GM12801 (cell line): ENCODE data around the gene LGALS3.

Experiments
- CTCF ChIP-seq: IDR thresholded peaks from one replicate; pipeline ENCODE4 v1.5.1; 2011; ENCODE audit warnings: control low read depth; ENCODE audit not compliant: insufficient read length; ENCODE audit errors: extremely low read depth

Gene LGALS3

GRCh38 chr14:55116246-55117030, 12.6 kb upstream of the LGALS3 start:
- no peak for TF ChIP-seq CTCF

GRCh38 chr14:55117803-55118441, 11.1 kb upstream of the LGALS3 start:
- no peak for TF ChIP-seq CTCF

- TF ChIP-seq CTCF, result no peak
Measured at GRCh38 chr14:55118761-55119160, 10.3 kb upstream of the LGALS3 start.

- TF ChIP-seq CTCF, result no peak
Measured at GRCh38 chr14:55120571-55121495, 8.2 kb upstream of the LGALS3 start.

GRCh38 chr14:55121628-55122439, 7.2 kb upstream of the LGALS3 start:
- no peak for TF ChIP-seq CTCF

- TF ChIP-seq CTCF, result no peak
Measured at GRCh38 chr14:55122440-55122986, 6.5 kb upstream of the LGALS3 start.
